B cell (primary cell): ENCODE results near the gene ZNF286A. TPM values are rescaled to one million over a fixed set of nuclear protein-coding genes. Genes with fewer than 3 reads are reported as not detected.
"Not testable (repeated sequence)": the region's sequence is repeated elsewhere in the genome, so short reads cannot be mapped to it uniquely, and the experiment has no call there.

Source experiments
- ATAC-seq: fragments of 200-7000 bp; cut with Tn5 transposase; one replicate; pipeline ENCODE4 v1.10.0; 2021; ENCODE audit warnings: low read depth, mild to moderate bottlenecking, moderate number of reproducible peaks, moderate library complexity
- CTCF ChIA-PET: fragments of 350-600 bp; sonication (Branson Sonifier 250); formaldehyde crosslinking; loops from one replicate; lab custom pipeline; 2021; ENCODE audit warnings: antibody characterized with exemption, inconsistent platforms; lab: Charles Lee
- POLR2A ChIA-PET: fragments of 350-600 bp; sonication (Branson Sonifier 250); formaldehyde crosslinking; loops from one replicate; lab custom pipeline; 2021; ENCODE audit warnings: antibody characterized with exemption; lab: Charles Lee
- DNase-seq: peaks from one replicate; pipeline ENCODE4 v3.0.0; 2013
- H2AFZ ChIP-seq: 2 replicates; pipeline ENCODE4 v1.6.1; 2012; ENCODE audit warnings: mild to moderate bottlenecking, low read depth, low read length; ENCODE audit not compliant: insufficient read depth, poor library complexity, severe bottlenecking
- H3K27ac ChIP-seq, 2 donors: 1 replicate in 1 of 2; 2 replicates in 1 of 2; pipeline ENCODE4 v1.5.1; 2012 to 2013; ENCODE audit warnings: low read length in 2 of 2, mild to moderate bottlenecking in 2 of 2, moderate library complexity in 1 of 2
- H3K27me3 ChIP-seq, 4 experiments: fragments of 200-600 bp in 1 of 4; sonication (generic) in 1 of 4; replicated peaks in 1 of 4; 1 replicate in 2 of 4; 2 replicates in 2 of 4; pipeline versions ENCODE4 v1.6.1 to v1.7.0; 2013 to 2016; ENCODE audit warnings: low read length in 3 of 4, mild to moderate bottlenecking in 2 of 4, mixed read lengths in 1 of 4, moderate library complexity in 1 of 4; ENCODE audit not compliant: insufficient read depth in 4 of 4, control insufficient read depth in 3 of 4; ENCODE audit errors: control extremely low read depth in 1 of 4
- H3K36me3 ChIP-seq, 2 experiments: replicated peaks in 1 of 2; 1 replicate in 1 of 2; 2 replicates in 1 of 2; pipeline versions ENCODE4 v1.6.1 to v1.7.1; 2013; ENCODE audit warnings: low read length in 1 of 2; ENCODE audit not compliant: insufficient read depth in 2 of 2, control insufficient read depth in 1 of 2; ENCODE audit errors: control extremely low read depth in 1 of 2, extremely low read depth in 1 of 2
- H3K4me1 ChIP-seq, 2 donors: fragments of 200-600 bp in 1 of 2; sonication (generic) in 1 of 2; 1 replicate in 1 of 2; 2 replicates in 1 of 2; pipeline versions ENCODE4 v1.5.1 to v1.6.1; 2013 to 2017; ENCODE audit warnings: low read length in 2 of 2; ENCODE audit not compliant: control insufficient read depth in 2 of 2, insufficient read depth in 2 of 2
- H3K4me2 ChIP-seq: replicated peaks from 2 replicates; pipeline ENCODE3; 2012; ENCODE audit warnings: mild to moderate bottlenecking, low read depth, low read length; ENCODE audit not compliant: poor library complexity, severe bottlenecking
- H3K4me3 ChIP-seq, 5 experiments: fragments of 200-600 bp in 1 of 5; sonication (generic) in 1 of 5; 1 replicate in 3 of 5; 2 replicates in 2 of 5; pipeline versions ENCODE4 v1.5.1 to v1.7.0; 2011 to 2016; ENCODE audit warnings: low read length in 4 of 5, mild to moderate bottlenecking in 4 of 5, low read depth in 2 of 5, control low read depth in 1 of 5, moderate library complexity in 1 of 5; ENCODE audit not compliant: insufficient read depth in 1 of 5; ENCODE audit errors: control extremely low read depth in 1 of 5, extremely low read depth in 1 of 5
- H3K79me2 ChIP-seq: fragments of 200-600 bp; sonication (generic); one replicate; pipeline ENCODE4 v1.6.0; 2016; ENCODE audit warnings: low read length; ENCODE audit not compliant: control insufficient read depth, insufficient read depth
- H3K9ac ChIP-seq: fragments of 200-600 bp; sonication (generic); 2 replicates; pipeline ENCODE4 v1.6.1; 2017; ENCODE audit warnings: mild to moderate bottlenecking, low read length, moderate library complexity
- H3K9me3 ChIP-seq, 3 donors: one replicate each; pipeline versions ENCODE4 v1.6.1 to v1.7.1; 2013; ENCODE audit warnings: low read length in 2 of 3; ENCODE audit not compliant: control insufficient read depth in 2 of 3, insufficient read depth in 1 of 3; ENCODE audit errors: control extremely low read depth in 1 of 3
- H4K20me1 ChIP-seq: 2 replicates; pipeline ENCODE4 v1.6.0; 2012; ENCODE audit warnings: mild to moderate bottlenecking, low read length; ENCODE audit not compliant: insufficient read depth, control insufficient read depth, poor library complexity, severe bottlenecking
- H3K27ac Mint-ChIP-seq: one replicate; pipeline ENCODE4 v1.8.0; 2021; ENCODE audit warnings: mixed read lengths
- H3K27me3 Mint-ChIP-seq: one replicate; pipeline ENCODE4 v1.8.0; 2021; ENCODE audit warnings: mixed read lengths
- H3K4me1 Mint-ChIP-seq: one replicate; pipeline ENCODE4 v1.8.0; 2021; ENCODE audit warnings: mixed read lengths
- H3K4me3 Mint-ChIP-seq: one replicate; pipeline ENCODE4 v1.8.0; 2021; ENCODE audit warnings: mixed read lengths
- H3K9me3 Mint-ChIP-seq: one replicate; pipeline ENCODE4 v1.8.0; 2022; ENCODE audit warnings: mixed read lengths; ENCODE audit not compliant: insufficient read depth
- CTCF ChIP-seq: fragments of 200-600 bp; IDR thresholded peaks from one replicate; pipeline ENCODE4 v1.8.0; 2022; ENCODE audit warnings: antibody characterized with exemption, mild to moderate bottlenecking
- EZH2 ChIP-seq: IDR thresholded peaks from 2 replicates; pipeline ENCODE4 v1.6.1; 2012; ENCODE audit warnings: borderline replicate concordance, low read depth, mild to moderate bottlenecking, moderate library complexity, low read length; ENCODE audit not compliant: insufficient read depth, poor library complexity, severe bottlenecking
- WGBS: methylation state at CpG from one replicate; pipeline ENCODE4 v1.1.5; 2013; ENCODE audit warnings: missing lambda C conversion rate; ENCODE audit not compliant: insufficient coverage; 5-methylcytosine and 5-hydroxymethylcytosine counted together
- intact Hi-C: fragments of 100-400 bp; cut with micrococcal nuclease; formaldehyde crosslinking; loops from one replicate; pipeline ENCODE4 v1.10.0; 2022
- polyA plus RNA-seq: library from polyadenylated mRNA; depleted of rRNA; stranded (reverse); fragments of >200 nt; gene quantifications from 2 replicates; pipeline ENCODE4 v1.2.3, GENCODE V29; 2012
- total RNA-seq, 2 donors: library from RNA; stranded (reverse); fragments of 120-200 nt in 1 of 2; gene quantifications; 1 replicate in 1 of 2; 2 replicates in 1 of 2; pipeline versions ENCODE4 v1.2.3 to v1.2.4, GENCODE V29; 2013 to 2022

Gene ZNF286A
- total and polyA plus RNA-seq, 2 donors (not counting 1 experiment from before 2014, with no cell fraction given), result 7.0 to 30.4 TPM

- Histone ChIP-seq H3K4me3 (no peak overlapping the region), H3K4me1 (no peaks in the 10 kb centered on the region), H2AFZ (no peak overlapping the region), H3K9ac (no peak overlapping the region), H4K20me1 (no peaks in the 10 kb centered on the region), H3K27ac (no peak overlapping the region), H3K9me3 (peaks cover 0 to 2% (median 0%) of the 10 kb centered on the region in 3 donors), H3K36me3 (no peaks in the 10 kb centered on the region), H3K4me2 (no peak overlapping the region), H3K27me3 (no peaks in the 10 kb centered on the region), H3K79me2 (no peaks in the 10 kb centered on the region)
- Mint-ChIP-seq H3K4me3 (no peak overlapping the region), H3K27me3 (peaks cover 4% of the 10 kb centered on the region), H3K4me1 (no peaks in the 10 kb centered on the region), H3K27ac (no peak overlapping the region), H3K9me3 (no peaks in the 10 kb centered on the region)
- CTCF ChIA-PET, result no interaction called here
- DNase-seq, result no peak
- POLR2A ChIA-PET, result no interaction called here
- WGBS, result 89% methylated on average over 8 of the region's 10 CpGs
- TF ChIP-seq EZH2 (no peak), CTCF (no peak)
- intact Hi-C loops, result no loop called here
- ATAC-seq, result no peak
Measured at GRCh38 chr17:15738066-15738465, 38.5 kb downstream of the ZNF286A start.

- intact Hi-C loops, CTCF ChIA-PET, H3K4me1 ChIP-seq, ATAC-seq, H3K9ac ChIP-seq, H2AFZ ChIP-seq, H4K20me1 ChIP-seq, H3K9me3 ChIP-seq, H3K4me3 ChIP-seq, H3K79me2 ChIP-seq, DNase-seq, H3K27me3 Mint-ChIP-seq, H3K4me2 ChIP-seq, H3K27ac Mint-ChIP-seq, H3K27me3 ChIP-seq, H3K27ac ChIP-seq, H3K9me3 Mint-ChIP-seq, H3K4me1 Mint-ChIP-seq, H3K4me3 Mint-ChIP-seq, POLR2A ChIA-PET, H3K36me3 ChIP-seq: not testable (repeated sequence)
- 87% methylated on average over 5 of the region's 11 CpGs for WGBS
Measured at GRCh38 chr17:15739259-15739658, 39.7 kb downstream of the ZNF286A start.

- H3K27ac Mint-ChIP-seq, H3K9ac ChIP-seq, CTCF ChIA-PET, H3K27me3 ChIP-seq, H3K79me2 ChIP-seq, H3K9me3 Mint-ChIP-seq, H3K4me1 ChIP-seq, H3K4me1 Mint-ChIP-seq, H3K27ac ChIP-seq, ATAC-seq, H4K20me1 ChIP-seq, intact Hi-C loops, H3K4me2 ChIP-seq, H3K27me3 Mint-ChIP-seq, POLR2A ChIA-PET, H3K4me3 ChIP-seq, H3K4me3 Mint-ChIP-seq, H2AFZ ChIP-seq, H3K36me3 ChIP-seq, H3K9me3 ChIP-seq, DNase-seq: not testable (repeated sequence)
- 95% methylated on average over 4 of the region's 8 CpGs for WGBS
Measured at GRCh38 chr17:15740041-15740440, 40.5 kb downstream of the ZNF286A start.
